Measurements from ENCODE around the gene ARSG.

DNA sequence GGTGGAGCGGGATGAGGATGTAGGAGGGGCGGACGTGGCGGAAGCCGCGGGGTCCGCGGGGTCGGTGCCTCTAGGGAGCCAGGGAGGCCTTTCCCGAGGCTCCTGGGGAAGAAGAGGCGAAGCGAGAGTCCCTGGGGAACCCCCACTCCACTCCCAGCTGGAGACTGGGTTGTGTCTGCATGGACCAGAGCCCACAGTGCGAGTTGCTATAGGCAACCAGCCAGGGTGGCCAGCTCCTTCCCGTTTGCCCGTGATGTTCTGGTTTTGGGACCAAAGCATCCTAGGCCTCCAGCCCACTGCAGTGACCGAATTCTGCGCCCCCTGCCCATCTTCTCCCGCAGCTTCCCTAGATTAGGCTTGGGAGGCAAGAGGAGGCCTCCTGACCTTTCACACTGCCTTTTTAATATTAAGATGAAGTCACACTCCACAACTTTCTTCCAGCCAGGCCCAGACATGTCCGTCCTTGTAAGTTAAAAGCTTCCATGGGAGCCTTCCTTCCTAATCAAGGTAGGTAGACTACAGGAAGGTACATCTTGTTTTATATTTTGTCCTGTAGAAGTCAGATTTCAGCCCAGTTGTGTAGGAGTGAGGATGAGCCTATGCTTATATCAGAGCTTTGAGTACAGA lies 43.0 kb upstream of the ARSG start:
- TF ChIP-seq, protein P1, sequence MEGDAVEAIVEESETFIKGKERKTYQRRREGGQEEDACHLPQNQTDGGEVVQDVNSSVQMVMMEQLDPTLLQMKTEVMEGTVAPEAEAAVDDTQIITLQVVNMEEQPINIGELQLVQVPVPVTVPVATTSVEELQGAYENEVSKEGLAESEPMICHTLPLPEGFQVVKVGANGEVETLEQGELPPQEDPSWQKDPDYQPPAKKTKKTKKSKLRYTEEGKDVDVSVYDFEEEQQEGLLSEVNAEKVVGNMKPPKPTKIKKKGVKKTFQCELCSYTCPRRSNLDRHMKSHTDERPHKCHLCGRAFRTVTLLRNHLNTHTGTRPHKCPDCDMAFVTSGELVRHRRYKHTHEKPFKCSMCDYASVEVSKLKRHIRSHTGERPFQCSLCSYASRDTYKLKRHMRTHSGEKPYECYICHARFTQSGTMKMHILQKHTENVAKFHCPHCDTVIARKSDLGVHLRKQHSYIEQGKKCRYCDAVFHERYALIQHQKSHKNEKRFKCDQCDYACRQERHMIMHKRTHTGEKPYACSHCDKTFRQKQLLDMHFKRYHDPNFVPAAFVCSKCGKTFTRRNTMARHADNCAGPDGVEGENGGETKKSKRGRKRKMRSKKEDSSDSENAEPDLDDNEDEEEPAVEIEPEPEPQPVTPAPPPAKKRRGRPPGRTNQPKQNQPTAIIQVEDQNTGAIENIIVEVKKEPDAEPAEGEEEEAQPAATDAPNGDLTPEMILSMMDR (IDR thresholded peaks at IDR 0.05; ENCODE audit: low read depth, low read length, poor library complexity, severe bottlenecking): no peak
- no peak for TF ChIP-seq EZH2phosphoT487 (IDR thresholded peaks at IDR 0.05; ENCODE audit: borderline replicate concordance, low read length)
